Endodermal cell (in vitro differentiated cells): Measurements from ENCODE around the gene BIRC6. TPM values are rescaled to one million over a fixed set of nuclear protein-coding genes. Genes with fewer than 3 reads are reported as not detected.
"Not testable (repeated sequence)": the region's sequence is repeated elsewhere in the genome, so short reads cannot be mapped to it uniquely, and the experiment has no call there.

Experiments
- DNase-seq: peaks from one replicate; pipeline ENCODE4 v3.0.0-alpha.2; 2017
- H3K27ac ChIP-seq: 2 replicates; pipeline ENCODE4 v1.5.1; 2013; ENCODE audit warnings: mild to moderate bottlenecking, low read depth, low read length, moderate library complexity
- H3K27me3 ChIP-seq: 2 replicates; pipeline ENCODE4 v1.6.1; 2013; ENCODE audit warnings: mild to moderate bottlenecking, low read length, moderate library complexity; ENCODE audit not compliant: insufficient read depth, control insufficient read depth, poor library complexity, severe bottlenecking
- H3K36me3 ChIP-seq: 2 replicates; pipeline ENCODE4 v1.7.0; 2013; ENCODE audit warnings: mild to moderate bottlenecking, low read length, moderate library complexity; ENCODE audit not compliant: control insufficient read depth, insufficient read depth
- H3K4me1 ChIP-seq: one replicate; pipeline ENCODE4 v1.7.0; 2013; ENCODE audit warnings: low read length; ENCODE audit not compliant: control insufficient read depth, insufficient read depth
- H3K4me3 ChIP-seq: 2 replicates; pipeline ENCODE4 v1.5.1; 2013; ENCODE audit warnings: mild to moderate bottlenecking, low read length, moderate library complexity
- H3K9ac ChIP-seq: 2 replicates; pipeline ENCODE4 v1.6.1; 2013; ENCODE audit warnings: mild to moderate bottlenecking, low read length, moderate library complexity; ENCODE audit not compliant: poor library complexity, severe bottlenecking; ENCODE audit errors: extremely low read depth
- H3K9me3 ChIP-seq: 2 replicates; pipeline ENCODE4 v1.6.1; 2013; ENCODE audit warnings: mild to moderate bottlenecking, low read length, moderate library complexity; ENCODE audit not compliant: control insufficient read depth
- H3K27ac Mint-ChIP-seq: 2 replicates; pipeline ENCODE4 v1.8.0; 2020; ENCODE audit warnings: mixed read lengths
- H3K27me3 Mint-ChIP-seq: 2 replicates; pipeline ENCODE4 v1.8.0; 2021; ENCODE audit warnings: mild to moderate bottlenecking, mixed read lengths; ENCODE audit not compliant: insufficient read depth
- H3K36me3 Mint-ChIP-seq: 2 replicates; pipeline ENCODE4 v1.8.0; 2020; ENCODE audit warnings: low read depth, mixed read lengths
- H3K4me1 Mint-ChIP-seq: 2 replicates; pipeline ENCODE4 v1.8.0; 2020; ENCODE audit warnings: mixed read lengths
- H3K4me3 Mint-ChIP-seq: 2 replicates; pipeline ENCODE4 v1.8.0; 2020; ENCODE audit warnings: mild to moderate bottlenecking, moderate library complexity, mixed read lengths
- H3K9me3 Mint-ChIP-seq: 2 replicates; pipeline ENCODE4 v1.8.0; 2020; ENCODE audit warnings: mild to moderate bottlenecking, mixed read lengths
- WGBS, 2 experiments: methylation state at CpG; one replicate each; pipeline versions ENCODE4 v1.1.5 to v1.1.7; 2013; ENCODE audit warnings: missing lambda C conversion rate in 2 of 2, mixed read lengths in 1 of 2; ENCODE audit not compliant: insufficient coverage in 1 of 2, insufficient read length in 1 of 2; 5-methylcytosine and 5-hydroxymethylcytosine counted together
- total RNA-seq, 2 donors: library from RNA; stranded (reverse); fragmentation: NEBNext Ultra II Directional in 1 of 2; extraction: Animal tissue kit (Norgen Biotek cat#: 25700) in 1 of 2; gene quantifications; 2 replicates in 1 of 2; 3 replicates in 1 of 2; pipeline ENCODE4 v1.2.1, GENCODE V29; 2021
- TF ChIP-seq, protein P1 (sequence below): fragments of 200-600 bp; sonication (generic); conservative IDR thresholded peaks from 2 replicates; pipeline ENCODE4 v1.5.0; 2021; ENCODE audit warnings: antibody characterized with exemption, mild to moderate bottlenecking

The BIRC6 gene
- total RNA-seq, 2 donors from 2014 or later: 84.6 to 111 TPM

DNA sequence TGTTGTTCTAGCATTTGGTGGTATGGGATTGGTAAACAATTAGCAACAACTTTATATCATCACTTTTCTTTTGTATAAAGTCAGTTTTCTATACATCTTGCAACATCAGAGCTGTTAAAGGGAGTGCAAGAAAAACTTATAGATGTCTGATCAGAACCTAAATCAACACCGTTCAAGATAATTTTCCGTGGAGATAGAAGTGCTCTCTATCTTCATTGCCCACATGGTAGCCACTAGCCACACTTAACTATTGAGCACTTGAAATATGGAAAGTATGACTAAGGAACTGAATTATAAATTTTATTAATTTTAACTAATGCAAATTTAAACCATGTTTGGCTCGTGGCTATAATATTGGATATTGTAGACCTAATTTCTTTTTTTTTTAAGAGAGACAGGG lies 276.2 kb downstream of the BIRC6 start:
- Histone ChIP-seq H3K4me3 (no peak overlapping the region), H3K9ac (no peak overlapping the region), H3K9me3 (no peaks in the 10 kb centered on the region), H3K27ac (no peak overlapping the region), H3K27me3 (no peaks in the 10 kb centered on the region), H3K4me1 (no peaks in the 10 kb centered on the region), H3K36me3 (peaks cover 23% of the 10 kb centered on the region)
- TF ChIP-seq, protein P1, sequence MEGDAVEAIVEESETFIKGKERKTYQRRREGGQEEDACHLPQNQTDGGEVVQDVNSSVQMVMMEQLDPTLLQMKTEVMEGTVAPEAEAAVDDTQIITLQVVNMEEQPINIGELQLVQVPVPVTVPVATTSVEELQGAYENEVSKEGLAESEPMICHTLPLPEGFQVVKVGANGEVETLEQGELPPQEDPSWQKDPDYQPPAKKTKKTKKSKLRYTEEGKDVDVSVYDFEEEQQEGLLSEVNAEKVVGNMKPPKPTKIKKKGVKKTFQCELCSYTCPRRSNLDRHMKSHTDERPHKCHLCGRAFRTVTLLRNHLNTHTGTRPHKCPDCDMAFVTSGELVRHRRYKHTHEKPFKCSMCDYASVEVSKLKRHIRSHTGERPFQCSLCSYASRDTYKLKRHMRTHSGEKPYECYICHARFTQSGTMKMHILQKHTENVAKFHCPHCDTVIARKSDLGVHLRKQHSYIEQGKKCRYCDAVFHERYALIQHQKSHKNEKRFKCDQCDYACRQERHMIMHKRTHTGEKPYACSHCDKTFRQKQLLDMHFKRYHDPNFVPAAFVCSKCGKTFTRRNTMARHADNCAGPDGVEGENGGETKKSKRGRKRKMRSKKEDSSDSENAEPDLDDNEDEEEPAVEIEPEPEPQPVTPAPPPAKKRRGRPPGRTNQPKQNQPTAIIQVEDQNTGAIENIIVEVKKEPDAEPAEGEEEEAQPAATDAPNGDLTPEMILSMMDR: no peak
- H3K4me1 Mint-ChIP-seq: peaks cover 2% of the 10 kb centered on the region
- no peaks in the 10 kb centered on the region for H3K27me3 Mint-ChIP-seq
- H3K27ac Mint-ChIP-seq: no peak overlapping the region
- no peak overlapping the region for H3K4me3 Mint-ChIP-seq
- peaks cover 19% of the 10 kb centered on the region for H3K36me3 Mint-ChIP-seq
- no peaks in the 10 kb centered on the region for H3K9me3 Mint-ChIP-seq
- WGBS, 2 experiments: 97% methylated on average over 3 of the region's 3 CpGs; no CpG with 5 or more reads in 1 of the 2 experiments
- no peak for DNase-seq

DNA sequence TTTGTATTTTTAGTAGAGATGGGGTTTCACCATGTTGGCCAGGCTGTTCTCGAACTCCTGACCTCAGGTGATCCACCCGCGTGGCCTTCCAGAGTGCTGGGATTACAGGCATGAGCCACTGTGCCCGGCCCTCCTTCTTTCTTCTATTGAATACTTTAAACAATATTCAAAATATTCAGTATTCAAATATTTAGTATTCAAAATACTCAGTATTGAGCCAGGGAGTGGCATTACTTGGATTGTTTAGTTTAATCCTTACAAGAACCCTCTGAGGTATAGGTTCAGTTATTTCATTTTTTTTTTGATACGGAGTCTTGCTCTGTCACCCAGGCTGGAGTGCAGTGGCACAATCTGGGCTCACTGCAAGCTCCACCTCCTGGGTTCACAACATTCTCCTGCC lies 281.7 kb downstream of the BIRC6 start:
- not testable (repeated sequence) for H3K27me3 ChIP-seq, DNase-seq, H3K4me1 ChIP-seq, H3K27ac Mint-ChIP-seq, H3K9me3 Mint-ChIP-seq, H3K4me3 Mint-ChIP-seq, H3K9me3 ChIP-seq, H3K27ac ChIP-seq, H3K27me3 Mint-ChIP-seq, H3K4me3 ChIP-seq, H3K4me1 Mint-ChIP-seq, H3K9ac ChIP-seq
- H3K36me3 Mint-ChIP-seq: peaks cover 36% of the 10 kb centered on the region
- 98 to 100% methylated on average over 1 to 5 of the region's 5 CpGs for WGBS, 2 experiments
- peaks cover 40% of the 10 kb centered on the region for H3K36me3 ChIP-seq

DNA sequence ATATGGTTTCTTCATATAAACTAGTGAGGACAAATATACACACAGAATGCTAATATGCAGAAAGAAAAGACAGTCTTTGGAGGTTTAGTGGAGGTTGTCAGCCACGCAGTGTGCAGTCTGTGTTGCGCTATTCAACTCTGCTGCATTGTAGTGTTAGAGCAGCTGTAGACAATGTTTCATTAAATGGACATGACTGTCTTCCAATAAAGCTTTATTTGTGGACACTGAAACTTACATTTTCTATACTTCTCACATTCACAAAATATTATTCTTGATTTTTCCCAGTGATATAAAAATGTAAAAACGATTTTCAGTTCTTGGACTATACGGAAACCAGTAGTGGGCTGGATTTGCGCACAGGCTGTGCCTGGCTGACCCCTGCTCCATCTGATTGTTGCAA lies 284.4 kb downstream of the BIRC6 start:
- Mint-ChIP-seq H3K36me3 (peaks cover 36% of the 10 kb centered on the region), H3K4me3 (no peak overlapping the region), H3K9me3 (no peaks in the 10 kb centered on the region), H3K27me3 (no peaks in the 10 kb centered on the region), H3K4me1 (no peaks in the 10 kb centered on the region), H3K27ac (no peak overlapping the region)
- no peak for DNase-seq
- Histone ChIP-seq H3K4me1 (no peaks in the 10 kb centered on the region), H3K9ac (no peak overlapping the region), H3K27ac (no peak overlapping the region), H3K36me3 (peaks cover 26% of the 10 kb centered on the region), H3K4me3 (no peak overlapping the region), H3K27me3 (no peaks in the 10 kb centered on the region), H3K9me3 (no peaks in the 10 kb centered on the region)
- TF ChIP-seq, protein P1: no peak
- 93 to 98% methylated on average over 4 to 5 of the region's 5 CpGs for WGBS, 2 experiments

DNA sequence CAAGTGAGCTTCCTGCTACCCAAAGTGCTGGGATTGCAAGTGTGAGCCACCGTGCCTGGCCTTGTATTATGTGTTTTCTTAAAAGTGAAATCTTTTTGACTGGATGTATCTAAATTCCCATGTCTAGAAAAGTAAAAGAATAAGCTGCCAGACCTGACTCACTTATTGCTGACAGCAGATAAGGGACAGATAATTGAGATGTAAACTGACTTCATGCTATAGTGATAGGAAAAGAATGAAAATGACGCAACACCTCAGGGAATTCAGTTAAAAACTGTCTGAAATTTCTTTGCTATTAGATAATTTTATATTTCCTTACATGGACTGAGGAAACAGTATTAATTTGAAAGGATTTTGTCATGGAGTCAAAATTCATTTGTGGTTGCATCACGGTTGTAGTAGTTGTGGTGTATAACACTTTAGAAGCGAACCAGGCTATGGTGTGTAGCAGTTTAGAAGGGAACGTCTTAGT lies 290.4 kb downstream of the BIRC6 start:
- H3K27ac ChIP-seq: no peak overlapping the region
- H3K27me3 ChIP-seq: no peaks in the 10 kb centered on the region
- no peak overlapping the region for H3K4me3 ChIP-seq
- Mint-ChIP-seq H3K27me3 (no peaks in the 10 kb centered on the region), H3K36me3 (peaks cover 27% of the 10 kb centered on the region), H3K27ac (no peak overlapping the region), H3K9me3 (no peaks in the 10 kb centered on the region), H3K4me1 (no peaks in the 10 kb centered on the region), H3K4me3 (no peak overlapping the region)
- H3K9ac ChIP-seq: no peak overlapping the region
- H3K36me3 ChIP-seq: peaks cover 20% of the 10 kb centered on the region
- H3K9me3 ChIP-seq: no peaks in the 10 kb centered on the region
- WGBS, 2 experiments: 97% methylated on average over 4 to 5 of the region's 5 CpGs
- H3K4me1 ChIP-seq: no peaks in the 10 kb centered on the region
- DNase-seq: no peak
- TF ChIP-seq, protein P1: no peak
